NOMO-1 treated with dmso at 0.1 percent for 144 hours (cell line): ENCODE measurements around the gene RTP3.
A peak's percentile ranks its signal among the peaks of the same experiment; 100 is the strongest.

Experiments
- DNase-seq: peaks from one replicate; lab custom pipeline; 2025; ENCODE audit not compliant: unreplicated experiment; lab: John Stamatoyannopoulos, UW

Gene RTP3

GRCh38 chr3:46468753-46469600, 28.8 kb upstream of the RTP3 start:
- DNase-seq = no peak

- DNase-seq = peak; percentile 38
Observed at GRCh38 chr3:46469680-46470357, 28.0 kb upstream of the RTP3 start.

- no peak for DNase-seq
Observed at GRCh38 chr3:46470831-46471230, 26.9 kb upstream of the RTP3 start.

- no peak for DNase-seq
Observed at GRCh38 chr3:46471371-46471914, 26.3 kb upstream of the RTP3 start.

- DNase-seq = no peak
Observed at GRCh38 chr3:46472736-46473135, 25.0 kb upstream of the RTP3 start.

- DNase-seq = no peak
Observed at GRCh38 chr3:46477145-46477544, 20.6 kb upstream of the RTP3 start.

- no peak for DNase-seq
Observed at GRCh38 chr3:46477756-46478155, 20.0 kb upstream of the RTP3 start.

GRCh38 chr3:46478341-46478740, 19.4 kb upstream of the RTP3 start:
- no peak for DNase-seq

- no peak for DNase-seq
Observed at GRCh38 chr3:46479021-46479420, 18.8 kb upstream of the RTP3 start.

GRCh38 chr3:46479696-46480095, 18.1 kb upstream of the RTP3 start:
- DNase-seq = no peak

GRCh38 chr3:46480491-46481195, 17.1 kb upstream of the RTP3 start:
- DNase-seq = no peak

GRCh38 chr3:46481636-46482035, 16.1 kb upstream of the RTP3 start:
- no peak for DNase-seq

- no peak for DNase-seq
Observed at GRCh38 chr3:46482632-46483350, 15.0 kb upstream of the RTP3 start.

GRCh38 chr3:46483825-46484224, 14.0 kb upstream of the RTP3 start:
- DNase-seq = no peak

- no peak for DNase-seq
Observed at GRCh38 chr3:46484388-46484787, 13.4 kb upstream of the RTP3 start.

- DNase-seq = no peak
Observed at GRCh38 chr3:46484911-46485778, 12.6 kb upstream of the RTP3 start.

- DNase-seq = no peak
Observed at GRCh38 chr3:46485779-46486175, 12.0 kb upstream of the RTP3 start.

GRCh38 chr3:46488735-46489361, 8.9 kb upstream of the RTP3 start:
- DNase-seq = peak; percentile 93

- no peak for DNase-seq
Observed at GRCh38 chr3:46489381-46489780, 8.4 kb upstream of the RTP3 start.

- no peak for DNase-seq
Observed at GRCh38 chr3:46489875-46490274, 7.9 kb upstream of the RTP3 start.
